Ishikawa (cell line): ENCODE results near the gene LRRTM4.

Experiments
- EP300 ChIP-seq: IDR thresholded peaks from 2 replicates; pipeline ENCODE4 v1.6.1; 2012; ENCODE audit warnings: borderline replicate concordance
- NFIC ChIP-seq: IDR thresholded peaks from 2 replicates; pipeline ENCODE4 v1.6.1; 2012
- TEAD4 ChIP-seq: IDR thresholded peaks from 2 replicates; pipeline ENCODE4 v1.6.1; 2012
- ZBTB7A ChIP-seq: IDR thresholded peaks from 2 replicates; pipeline ENCODE4 v1.6.1; 2012; ENCODE audit warnings: low read depth

GRCh38 chr2:77470096-77470495 is 52.1 kb downstream of the LRRTM4 start:
- TF ChIP-seq TEAD4 (no peak), NFIC (no peak), EP300 (no peak), ZBTB7A (no peak)
